ENCODE data around the gene PAX8. TPM values are rescaled to one million over a fixed set of nuclear protein-coding genes. Genes with fewer than 3 reads are reported as not detected.

Gene PAX8
- total RNA-seq, 1 donor from 2014 or later: 2.9 TPM

DNA sequence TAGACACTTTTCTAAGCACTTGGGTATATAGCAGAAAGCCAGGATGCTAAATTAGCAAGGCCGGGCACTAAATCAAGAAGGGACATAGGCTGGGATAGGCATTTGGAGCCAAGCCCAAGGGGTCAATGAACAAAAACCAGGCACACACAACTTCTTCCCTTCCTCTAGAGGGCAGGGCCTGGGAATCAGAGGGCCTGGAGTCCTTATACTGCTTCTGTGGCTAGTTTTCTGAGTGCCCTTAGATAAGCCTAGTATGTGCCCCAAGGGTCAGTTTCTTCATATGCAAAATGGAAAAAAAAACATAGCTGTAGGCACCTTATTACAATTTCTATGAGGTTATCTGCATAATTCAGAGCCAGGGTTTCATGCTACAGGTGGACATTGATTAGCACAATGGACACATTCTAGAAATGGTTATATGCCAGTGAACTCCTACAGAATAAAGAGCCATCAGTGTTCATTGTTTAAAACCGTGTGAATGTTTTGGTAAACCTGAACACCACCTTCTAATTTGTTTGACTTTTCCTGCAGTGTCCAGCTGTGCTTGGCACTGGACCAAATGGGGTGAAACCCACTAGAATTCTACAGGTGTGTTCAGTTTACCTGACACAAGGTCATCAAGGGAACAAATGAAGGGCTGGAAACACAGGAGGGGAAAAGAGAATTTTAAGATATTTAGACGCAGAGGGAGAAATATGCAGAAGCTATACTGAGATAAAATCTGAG is 49.6 kb downstream of the PAX8 start:
- no peaks in the 10 kb centered on the region for H4K20me1 ChIP-seq (ENCODE audit: low read depth)
- no peak overlapping the region for H3K4me3 Mint-ChIP-seq

DNA sequence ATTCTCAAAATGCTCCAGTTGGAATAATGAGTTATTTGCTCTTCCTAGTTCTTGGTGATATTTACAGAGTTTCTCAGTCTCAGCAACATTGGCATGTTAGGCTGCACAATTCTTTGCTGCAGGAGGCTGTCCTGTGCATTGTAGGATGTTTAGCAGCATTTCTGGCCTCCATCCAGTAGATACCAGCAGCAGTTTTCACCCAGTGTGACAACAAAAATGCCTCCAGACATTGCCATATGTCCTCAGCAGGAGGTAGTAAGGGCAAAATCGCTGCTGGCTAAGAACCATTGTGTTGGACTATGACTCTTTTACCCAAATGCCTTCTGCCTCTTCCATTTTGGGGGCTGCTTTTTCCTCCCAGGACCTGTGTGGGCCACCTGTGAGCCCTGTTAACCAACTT is 50.4 kb downstream of the PAX8 start:
- Histone ChIP-seq H3K79me2 (ENCODE audit: low read depth) (no peaks in the 10 kb centered on the region), H3K9ac (no peak overlapping the region), H3K36me3 (no peaks in the 10 kb centered on the region), H2AFZ (replicated peaks) (no peak overlapping the region), H4K20me1 (ENCODE audit: low read depth) (no peaks in the 10 kb centered on the region), H3K27me3 (no peaks in the 10 kb centered on the region), H3F3A (ENCODE audit: low read depth) (peaks cover 12% of the 10 kb centered on the region), H3K4me2 (no peak overlapping the region), H3K4me1 (peaks cover 18% of the 10 kb centered on the region), H3K9me3 (ENCODE audit: low read depth) (no peaks in the 10 kb centered on the region), H3K4me3 (no peak overlapping the region), H3K27ac (no peak overlapping the region)
- TF ChIP-seq EZH2 (IDR thresholded peaks at IDR 0.05): no peak
- TF ChIP-seq EZH2phosphoT487 (IDR thresholded peaks at IDR 0.05): no peak
- no peak for TF ChIP-seq CTCF (IDR thresholded peaks at IDR 0.05)
- Mint-ChIP-seq H3K4me3 (no peak overlapping the region), H3K9me3 (peaks cover 8% of the 10 kb centered on the region), H3K36me3 (peaks cover 4% of the 10 kb centered on the region), H3K27me3 (ENCODE audit: insufficient read depth, low read depth) (peaks cover 21% of the 10 kb centered on the region), H3K4me1 (peaks cover 56% of the 10 kb centered on the region), H3K27ac (peak overlapping the region; percentile 44)
- DNase-seq (ENCODE audit: low spot score): no peak

More for the DNA sequence above, 49.6 kb downstream of the PAX8 start:
- H3K27me3 ChIP-seq: no peaks in the 10 kb centered on the region
- peaks cover 12% of the 10 kb centered on the region for H3F3A ChIP-seq (ENCODE audit: low read depth)
- H3K36me3 Mint-ChIP-seq: peaks cover 4% of the 10 kb centered on the region
- H3K27ac ChIP-seq: no peak overlapping the region
- H3K4me1 ChIP-seq: peaks cover 18% of the 10 kb centered on the region
- no peaks in the 10 kb centered on the region for H3K9me3 ChIP-seq (ENCODE audit: low read depth)
- no peak overlapping the region for H3K27ac Mint-ChIP-seq
- no peak for DNase-seq (ENCODE audit: low spot score)
- H3K79me2 ChIP-seq (ENCODE audit: low read depth): no peaks in the 10 kb centered on the region
- H3K9me3 Mint-ChIP-seq: peaks cover 8% of the 10 kb centered on the region
- H3K4me3 ChIP-seq: no peak overlapping the region
- no peaks in the 10 kb centered on the region for H3K36me3 ChIP-seq
- H3K9ac ChIP-seq: no peak overlapping the region
- H2AFZ ChIP-seq (replicated peaks): no peak overlapping the region
- TF ChIP-seq EZH2 (IDR thresholded peaks at IDR 0.05) (no peak), EZH2phosphoT487 (IDR thresholded peaks at IDR 0.05) (no peak), CTCF (IDR thresholded peaks at IDR 0.05) (no peak)
- H3K4me1 Mint-ChIP-seq: peaks cover 60% of the 10 kb centered on the region
- H3K4me2 ChIP-seq: no peak overlapping the region
- H3K27me3 Mint-ChIP-seq (ENCODE audit: insufficient read depth, low read depth): peaks cover 21% of the 10 kb centered on the region

- H3K27ac ChIP-seq: no peak overlapping the region
- Mint-ChIP-seq H3K27ac (peak overlapping the region; percentile 44), H3K4me1 (peaks cover 53% of the 10 kb centered on the region), H3K36me3 (peaks cover 4% of the 10 kb centered on the region), H3K4me3 (no peak overlapping the region), H3K27me3 (ENCODE audit: insufficient read depth, low read depth) (peaks cover 21% of the 10 kb centered on the region), H3K9me3 (peaks cover 8% of the 10 kb centered on the region)
- no peak overlapping the region for H2AFZ ChIP-seq (replicated peaks)
- no peaks in the 10 kb centered on the region for H3K27me3 ChIP-seq
- peaks cover 18% of the 10 kb centered on the region for H3K4me1 ChIP-seq
- no peak overlapping the region for H3K4me3 ChIP-seq
- H4K20me1 ChIP-seq (ENCODE audit: low read depth): no peaks in the 10 kb centered on the region
- no peaks in the 10 kb centered on the region for H3K9me3 ChIP-seq (ENCODE audit: low read depth)
- no peak overlapping the region for H3K4me2 ChIP-seq
- DNase-seq (ENCODE audit: low spot score): no peak
- peaks cover 12% of the 10 kb centered on the region for H3F3A ChIP-seq (ENCODE audit: low read depth)
- no peak for TF ChIP-seq EZH2phosphoT487 (IDR thresholded peaks at IDR 0.05)
- TF ChIP-seq CTCF (IDR thresholded peaks at IDR 0.05): no peak
- TF ChIP-seq EZH2 (IDR thresholded peaks at IDR 0.05): no peak
- no peaks in the 10 kb centered on the region for H3K79me2 ChIP-seq (ENCODE audit: low read depth)
- no peaks in the 10 kb centered on the region for H3K36me3 ChIP-seq
- no peak overlapping the region for H3K9ac ChIP-seq
Measured at GRCh38 chr2:113227698-113228097, 51.0 kb downstream of the PAX8 start.
